ENCODE measurements around the gene FIBCD1. TPM values are rescaled to one million over a fixed set of nuclear protein-coding genes. Genes with fewer than 3 reads are reported as not detected.
A peak's percentile ranks its signal among the peaks of the same experiment; 100 is the strongest.

The FIBCD1 gene
- total and polyA plus RNA-seq, 9 of the 15 experiments (the other 6 are each of a cell fraction or from before 2014, with no cell fraction given), result 0.53 to 1.2 (median 0.95) TPM; not detected in 4

- CTCF ChIA-PET (ENCODE audit: low intra/inter-chr PET ratio), result interaction anchor here (0.6 to 15.1 kb wide), 5 partner anchors 13 to 177 kb away, joined by 3 to 636 read pairs (median 4); no protein-coding TSS in a partner anchor
- Histone ChIP-seq H3K9ac (ENCODE audit: insufficient read depth in 1 of 2, low read depth in 2 of 2, low read length in 2 of 2) (peak overlapping the region in 1 of 2 experiments; percentile 56; a peak in 2 of 4 replicates), H3K79me2 (ENCODE audit: control insufficient read depth, insufficient read depth, low read length) (no peaks in the 10 kb centered on the region), H3K27ac (ENCODE audit: extremely low read depth, low read depth, low read length) (peak overlapping the region; percentile 6; the same call in 2 of the 3 replicates), H3K4me3 (no peak overlapping the region), H3K4me1 (replicated peaks in 1 of 2; ENCODE audit: control insufficient read depth in 2 of 2, insufficient read depth in 2 of 2, low read length in 2 of 2) (peaks cover 10% of the 10 kb centered on the region in 2 experiments; a peak in 4 of 5 replicates), H3K36me3 (ENCODE audit: control insufficient read depth, insufficient read depth, low read length) (peaks cover 65% of the 10 kb centered on the region), H2AFZ (ENCODE audit: low read depth, low read length) (peak overlapping the region; percentile 7), H3K9me1 (ENCODE audit: control insufficient read depth, insufficient read depth, low read length) (peaks cover 13% of the 10 kb centered on the region), H3K27me3 (ENCODE audit: control insufficient read depth in 2 of 2, insufficient read depth in 2 of 2, low read length in 2 of 2) (no peaks in the 10 kb centered on the region), H4K20me1 (replicated peaks; ENCODE audit: control insufficient read depth, insufficient read depth, low read length) (peaks cover 42% of the 10 kb centered on the region), H3K4me2 (ENCODE audit: insufficient read depth, low read length) (peak overlapping the region; percentile 16), H3K9me3 (replicated peaks; ENCODE audit: control insufficient read depth, insufficient read depth, low read depth, low read length) (no peaks in the 10 kb centered on the region)
- peak; percentile 55 to 95 (median 94) for DNase-seq (ENCODE audit: extremely low read depth in 1 of 4, low spot score in 3 of 4)
- WGBS (ENCODE audit: insufficient coverage, low coverage, missing lambda C conversion rate), result 58% methylated on average over 28 of the region's 28 CpGs
- in situ Hi-C loops (cut with MboI) (loop anchor here (5.0 to 10.0 kb wide), 3 partner anchors 88 to 406 kb away; no protein-coding TSS in a partner anchor), intact Hi-C loops (cut with micrococcal nuclease) (loop anchor here (5.0 kb wide), 1 partner anchor 398 kb away; no protein-coding TSS in a partner anchor)
- POLR2A ChIA-PET, result interaction anchor here (0.5 to 15.4 kb wide), 16 partner anchors 7 to 179 kb away, joined by 3 to 220 read pairs (median 6); no protein-coding TSS in a partner anchor
- peak; percentile 69 for FAIRE-seq
- BruUV-seq (replicated peaks), result no TSS peak
- peak; percentile 87 for ATAC-seq
- peak; percentile 67; the same call in 1 of the 2 replicates for TF ChIP-seq E2F1 (CRISPR knock-in tag; IDR thresholded peaks at IDR 0.05)
- no peak for TF ChIP-seq HMG20B (CRISPR knock-in tag; IDR thresholded peaks at IDR 0.05)
- no peak for TF ChIP-seq ATF3 (IDR thresholded peaks at IDR 0.05)
- TF ChIP-seq ATF3 (CRISPR knock-in tag; conservative IDR thresholded peaks at IDR 0.05), result peak; percentile 97
- TF ChIP-seq ZNF408 (CRISPR knock-in tag; IDR thresholded peaks at IDR 0.05; ENCODE audit: low read depth), result no peak
- peak; percentile 72; the same call in 1 of the 2 replicates for TF ChIP-seq STAT6 (CRISPR knock-in tag; IDR thresholded peaks at IDR 0.05)
- TF ChIP-seq STAG1 (CRISPR knock-in tag; IDR thresholded peaks at IDR 0.05; ENCODE audit: borderline replicate concordance), result no peak
- peak; percentile 81; the same call in 1 of the 2 replicates for TF ChIP-seq HMGXB4 (CRISPR knock-in tag; IDR thresholded peaks at IDR 0.05)
- TF ChIP-seq ZNF668 (CRISPR knock-in tag; IDR thresholded peaks at IDR 0.05), result no peak
- no peak for TF ChIP-seq THAP12 (CRISPR knock-in tag; IDR thresholded peaks at IDR 0.05)
Measured at GRCh38 chr9:130860458-130861316, 78.4 kb downstream of the FIBCD1 start.

Measured in K562 (cell line).